HAP-1 (cell line): ENCODE measurements around the gene LCP1.

Experiments used
- DNase-seq, 2 experiments: peaks; one replicate each; pipeline ENCODE4 v3.0.0-alpha.2; 2016 to 2020; ENCODE audit warnings: low spot score in 2 of 2
- H3K27me3 ChIP-seq: fragments of 250-450 bp; sonication (Bioruptor Pico); 2 replicates; pipeline ENCODE4 v1.5.1; 2020; ENCODE audit warnings: low read depth, mild to moderate bottlenecking, moderate library complexity
- H3K36me3 ChIP-seq: fragments of 250-450 bp; sonication (Bioruptor Pico); replicated peaks from 2 replicates; pipeline ENCODE4 v1.5.1; 2020; ENCODE audit warnings: mild to moderate bottlenecking
- H3K4me1 ChIP-seq: fragments of 250-450 bp; sonication (Bioruptor Pico); 2 replicates; pipeline ENCODE4 v1.5.1; 2020; ENCODE audit warnings: mild to moderate bottlenecking
- H3K4me3 ChIP-seq: fragments of 250-450 bp; sonication (Bioruptor Pico); 2 replicates; pipeline ENCODE4 v1.5.1; 2020; ENCODE audit warnings: mild to moderate bottlenecking, moderate library complexity
- H3K9me3 ChIP-seq: fragments of 250-450 bp; sonication (Bioruptor Pico); 2 replicates; pipeline ENCODE4 v1.5.1; 2020; ENCODE audit warnings: mild to moderate bottlenecking, moderate library complexity
- in situ Hi-C: fragments of 300-500 bp; cut with MboI; formaldehyde crosslinking; loops from 3 replicates; pipeline ENCODE4 v1.14.3; 2020; ENCODE audit warnings: low sequenced_read_pairs, inconsistent platforms, mixed read lengths

LCP1 gene

DNA sequence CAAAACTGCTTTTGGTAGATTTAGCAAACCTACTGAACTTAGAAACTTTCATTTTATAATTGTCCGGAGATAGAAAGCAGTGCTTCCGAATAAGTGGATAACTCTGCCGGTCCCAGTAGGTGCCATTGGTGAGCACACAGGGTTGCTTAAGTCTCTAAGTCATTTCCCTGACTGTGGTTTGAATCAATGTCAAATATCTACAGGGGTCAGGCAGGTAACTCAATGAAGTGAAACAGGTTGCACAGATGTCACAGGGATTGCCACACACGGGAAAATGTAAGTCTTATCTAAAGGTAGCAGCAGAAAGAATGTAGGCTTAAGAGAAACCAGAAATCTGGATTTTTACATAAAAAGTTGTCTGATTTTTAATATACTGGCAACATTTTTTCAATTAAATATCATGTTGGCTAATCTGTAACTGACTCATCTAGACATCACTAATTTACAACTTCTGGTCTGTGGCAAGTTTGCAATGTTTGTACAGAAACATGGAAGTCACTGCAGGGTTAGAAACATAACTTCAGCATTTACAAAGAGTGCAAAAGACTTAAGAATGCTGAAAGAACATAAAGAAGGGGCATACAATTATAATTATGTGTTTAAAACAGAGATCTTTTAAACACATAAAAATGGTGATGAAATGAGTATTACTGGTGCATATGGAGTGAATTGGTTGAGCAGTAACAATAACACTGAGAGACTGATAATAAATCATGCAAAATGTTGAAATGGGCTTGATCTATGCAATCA lies 15.5 kb upstream of the LCP1 start:
- no peaks in the 10 kb centered on the region for H3K9me3 ChIP-seq
- no peaks in the 10 kb centered on the region for H3K27me3 ChIP-seq
- no peak for DNase-seq
- H3K4me1 ChIP-seq, result no peaks in the 10 kb centered on the region
- no peak overlapping the region for H3K4me3 ChIP-seq
- no peaks in the 10 kb centered on the region for H3K36me3 ChIP-seq
- in situ Hi-C loops, result no loop called here

DNA sequence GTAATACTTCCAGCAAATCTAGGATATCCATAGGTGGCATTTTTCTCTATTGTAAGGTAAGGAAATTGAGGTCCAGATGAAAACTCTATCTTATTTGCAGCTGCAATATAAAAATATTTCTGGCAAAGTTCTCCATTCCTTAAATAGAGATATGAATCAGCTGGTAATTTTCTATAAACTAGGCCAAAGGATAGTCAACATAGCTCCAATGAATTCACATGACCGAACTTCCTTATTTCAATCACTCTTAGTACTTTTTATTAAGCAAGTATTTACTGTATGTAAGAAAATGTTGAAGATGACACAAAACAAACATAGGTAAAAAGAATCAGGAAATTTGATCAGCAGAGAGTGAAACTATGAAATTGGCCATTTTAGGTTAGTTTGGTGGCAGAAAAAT lies 13.0 kb upstream of the LCP1 start:
- Histone ChIP-seq H3K4me3 (no peak overlapping the region), H3K9me3 (no peaks in the 10 kb centered on the region), H3K36me3 (no peaks in the 10 kb centered on the region), H3K4me1 (no peaks in the 10 kb centered on the region), H3K27me3 (no peaks in the 10 kb centered on the region)
- no peak for DNase-seq
- in situ Hi-C loops, result no loop called here

DNA sequence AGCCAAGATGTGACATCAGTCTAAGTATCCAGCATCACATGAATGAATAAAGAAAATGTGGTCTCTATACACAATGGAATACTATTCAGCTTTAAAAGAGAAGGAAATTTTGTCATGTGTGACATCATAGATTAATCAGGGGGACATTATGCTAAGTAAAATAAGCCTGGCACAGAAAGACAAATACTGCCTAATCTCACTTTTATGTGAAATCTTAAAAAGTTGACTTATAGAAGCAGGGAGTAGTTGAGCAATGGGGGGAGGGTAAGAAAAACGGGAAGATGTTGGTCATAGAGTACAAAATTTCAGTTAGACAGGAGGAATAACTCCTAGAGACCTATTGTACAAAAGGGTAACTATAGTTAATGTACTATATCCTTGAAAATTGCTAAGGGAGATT lies 10.4 kb upstream of the LCP1 start:
- in situ Hi-C loops, result no loop called here

DNA sequence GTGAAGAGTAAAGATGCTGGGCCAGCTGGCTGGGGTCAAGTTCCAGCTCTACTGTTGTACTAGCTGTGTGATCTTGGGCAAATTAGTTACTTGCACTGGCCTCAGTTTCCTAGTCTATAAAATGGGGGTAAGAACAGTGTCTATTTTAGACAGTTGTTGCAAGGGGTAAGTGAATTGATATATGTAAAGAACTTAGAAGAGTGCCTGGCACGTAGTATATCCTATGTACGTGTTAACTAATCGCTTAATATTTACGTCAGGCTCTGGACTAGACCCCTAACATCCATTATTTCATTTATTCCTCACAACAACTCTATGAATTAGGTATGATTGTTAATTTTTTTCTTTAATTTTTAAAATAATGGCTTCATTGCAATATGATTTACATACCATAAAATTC lies 3.7 kb upstream of the LCP1 start:
- in situ Hi-C loops, result no loop called here

More for the DNA sequence above, 10.4 kb upstream of the LCP1 start:
- DNase-seq, result no peak
- Histone ChIP-seq H3K36me3 (no peaks in the 10 kb centered on the region), H3K9me3 (no peaks in the 10 kb centered on the region), H3K4me1 (no peaks in the 10 kb centered on the region), H3K4me3 (no peak overlapping the region), H3K27me3 (no peaks in the 10 kb centered on the region)

DNA sequence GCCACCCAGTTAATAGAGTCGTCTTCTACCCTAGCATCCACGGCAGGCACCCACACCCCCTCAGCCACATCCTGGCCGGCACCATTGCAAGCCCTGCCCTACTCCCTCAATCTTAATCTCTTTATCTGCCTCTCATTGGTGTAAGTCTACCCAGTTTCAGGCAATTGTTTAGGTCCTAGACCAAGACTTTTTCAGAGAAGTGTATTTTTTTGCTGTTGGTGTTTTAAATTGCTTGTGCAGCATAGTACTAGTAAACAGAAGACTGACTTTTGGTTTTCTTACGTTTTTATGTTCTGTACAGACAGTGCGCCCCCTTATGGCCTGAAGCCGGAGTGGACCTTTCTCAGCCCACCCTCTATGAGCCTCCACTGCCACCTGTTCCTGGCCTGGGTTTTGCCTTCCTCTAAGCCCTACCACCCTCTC lies 2.3 kb upstream of the LCP1 start:
- Histone ChIP-seq H3K4me1 (no peaks in the 10 kb centered on the region), H3K27me3 (peaks cover 3% of the 10 kb centered on the region; the same call in 1 of the 2 replicates), H3K9me3 (no peaks in the 10 kb centered on the region), H3K36me3 (no peaks in the 10 kb centered on the region), H3K4me3 (no peak overlapping the region)
- in situ Hi-C loops, result no loop called here
- DNase-seq, result peak; percentile 36 to 76

More for the DNA sequence above, 3.7 kb upstream of the LCP1 start:
- DNase-seq, result no peak
- Histone ChIP-seq H3K4me1 (no peaks in the 10 kb centered on the region), H3K36me3 (no peaks in the 10 kb centered on the region), H3K4me3 (no peak overlapping the region), H3K9me3 (no peaks in the 10 kb centered on the region), H3K27me3 (peaks cover 3% of the 10 kb centered on the region; the same call in 1 of the 2 replicates)

DNA sequence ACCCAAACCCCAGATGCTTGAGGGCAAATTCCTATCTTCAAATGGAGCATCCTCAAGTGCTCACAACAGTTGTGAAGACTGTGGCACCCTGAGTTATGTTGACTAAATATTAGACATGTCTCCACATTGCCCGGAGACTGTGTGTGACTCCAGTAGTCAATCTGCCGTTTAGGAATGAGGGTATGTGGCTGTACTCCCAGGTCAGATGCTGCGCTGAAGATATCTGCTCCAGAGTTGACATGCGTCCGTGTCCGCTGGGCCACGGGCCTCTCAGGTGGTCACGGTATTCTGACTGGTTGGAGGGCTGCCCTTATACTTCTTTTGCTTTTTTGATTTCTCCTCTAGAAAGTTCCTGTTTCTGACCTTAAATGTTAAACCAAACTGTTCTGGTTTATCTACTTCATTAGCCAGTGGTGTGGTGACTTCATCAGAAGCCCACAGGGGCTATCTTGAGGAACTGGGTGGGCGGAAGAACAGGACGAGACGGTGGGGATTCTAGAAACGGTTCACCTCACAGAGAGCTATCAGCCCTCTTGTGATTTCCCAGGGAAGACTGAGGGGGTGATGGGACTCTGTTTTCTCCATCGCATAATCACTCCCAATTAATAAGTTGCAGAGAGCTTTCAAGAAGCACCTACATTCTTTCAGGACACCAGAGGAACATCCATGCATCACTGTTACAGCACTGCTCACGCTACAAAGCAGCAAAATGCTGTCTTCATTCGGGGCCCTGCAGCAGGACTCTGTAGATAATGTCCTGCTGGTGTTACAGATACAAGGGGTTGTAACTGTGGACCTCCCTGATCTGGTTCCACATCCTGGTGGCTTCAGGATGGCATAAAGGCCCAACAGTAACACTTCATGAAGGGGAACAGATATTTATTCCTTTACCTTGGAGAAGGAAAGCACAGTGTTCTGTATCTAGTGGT lies 1.3 kb upstream of the LCP1 start:
- peaks cover 3% of the 10 kb centered on the region; the same call in 1 of the 2 replicates for H3K27me3 ChIP-seq
- no peaks in the 10 kb centered on the region for H3K9me3 ChIP-seq
- no peaks in the 10 kb centered on the region for H3K4me1 ChIP-seq
- in situ Hi-C loops, result no loop called here
- DNase-seq, result no peak
- no peak overlapping the region for H3K4me3 ChIP-seq
- no peaks in the 10 kb centered on the region for H3K36me3 ChIP-seq

DNA sequence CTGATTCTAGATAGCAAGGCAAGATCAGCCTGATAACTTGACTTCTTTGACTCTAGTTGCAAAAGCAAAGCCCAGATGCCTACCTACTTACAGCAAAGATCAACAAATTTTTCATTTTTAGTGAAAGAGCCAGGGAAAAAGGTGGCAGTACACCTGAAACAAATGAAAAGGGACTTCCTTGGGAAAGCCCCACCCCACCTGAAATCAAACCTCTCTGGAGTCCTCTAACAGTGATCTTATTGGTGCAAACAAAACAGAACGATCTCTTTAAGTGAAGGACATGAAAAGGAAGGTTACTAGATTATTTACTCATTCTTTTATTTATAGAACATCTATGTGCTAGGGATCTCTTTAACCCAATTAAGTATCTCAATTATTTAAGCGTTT lies 507 bp upstream of the LCP1 start:
- Histone ChIP-seq H3K9me3 (no peaks in the 10 kb centered on the region), H3K4me1 (no peaks in the 10 kb centered on the region), H3K36me3 (no peaks in the 10 kb centered on the region), H3K27me3 (peaks cover 3% of the 10 kb centered on the region; the same call in 1 of the 2 replicates), H3K4me3 (no peak overlapping the region)
- DNase-seq, result no peak
- in situ Hi-C loops, result no loop called here

DNA sequence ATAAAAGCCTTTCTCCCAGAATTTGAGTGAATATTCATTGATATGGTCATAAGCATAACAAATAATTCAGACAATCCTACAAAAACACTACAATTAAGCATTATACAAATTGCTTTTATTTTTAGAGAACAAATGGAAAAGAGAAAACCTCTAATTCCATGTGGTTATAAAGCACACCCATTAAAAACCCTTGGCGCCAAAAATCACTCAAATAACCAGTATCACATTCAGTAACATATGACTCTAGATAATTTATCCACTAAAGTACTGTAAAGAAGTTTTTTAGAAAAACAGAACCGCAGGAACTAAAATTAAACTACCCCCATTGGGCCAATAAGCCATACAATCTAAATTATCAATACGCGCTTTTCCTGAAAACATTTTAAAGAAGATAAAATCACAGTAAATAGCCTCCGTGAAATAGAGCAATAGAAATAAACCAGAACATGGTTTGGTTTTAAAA lies 569 bp downstream of the LCP1 start:
- H3K4me3 ChIP-seq, result no peak overlapping the region
- H3K27me3 ChIP-seq, result no peaks in the 10 kb centered on the region
- no peak for DNase-seq
- H3K9me3 ChIP-seq, result no peaks in the 10 kb centered on the region
- no peaks in the 10 kb centered on the region for H3K4me1 ChIP-seq
- in situ Hi-C loops, result no loop called here
- H3K36me3 ChIP-seq, result no peaks in the 10 kb centered on the region

DNA sequence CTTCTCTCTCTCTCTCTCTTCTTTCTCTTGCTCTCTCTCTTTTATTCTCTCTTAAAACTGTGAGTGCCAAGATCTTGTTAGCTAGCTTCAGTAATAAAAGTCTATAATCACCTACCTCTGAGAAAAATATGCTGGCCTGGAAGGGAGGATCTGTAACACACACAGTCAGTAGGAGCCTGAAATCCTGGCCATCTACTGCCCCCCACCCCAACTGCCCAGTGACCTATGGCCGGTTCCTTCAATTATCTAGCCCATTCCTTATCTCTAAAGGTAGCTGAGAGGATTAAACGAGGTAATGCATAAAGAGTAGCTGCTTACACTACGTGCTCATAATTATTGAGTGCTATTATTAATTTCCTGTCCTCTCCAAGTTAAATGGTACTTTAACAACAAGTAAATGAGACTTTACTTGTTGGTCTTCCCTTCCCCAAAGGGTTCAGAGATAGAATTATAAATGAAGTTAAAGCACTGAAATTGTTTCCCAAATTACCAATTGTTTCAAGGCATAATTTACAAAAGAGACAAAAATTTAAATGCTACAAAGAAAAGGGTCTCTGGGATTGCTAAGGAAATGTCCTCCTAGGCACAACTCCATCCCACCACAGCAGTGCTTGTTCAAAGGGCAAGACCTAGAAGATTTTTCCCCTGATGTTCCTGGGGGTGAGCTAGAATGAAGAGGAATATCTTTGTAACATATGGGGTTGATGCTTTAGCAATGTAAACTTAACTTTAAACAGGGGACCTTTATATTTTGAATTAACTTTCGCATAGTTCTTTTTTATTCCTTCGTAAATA lies 1.8 kb downstream of the LCP1 start:
- no peak for DNase-seq
- Histone ChIP-seq H3K36me3 (no peaks in the 10 kb centered on the region), H3K4me3 (no peak overlapping the region), H3K4me1 (no peaks in the 10 kb centered on the region), H3K9me3 (no peaks in the 10 kb centered on the region), H3K27me3 (no peaks in the 10 kb centered on the region)
- in situ Hi-C loops, result no loop called here

DNA sequence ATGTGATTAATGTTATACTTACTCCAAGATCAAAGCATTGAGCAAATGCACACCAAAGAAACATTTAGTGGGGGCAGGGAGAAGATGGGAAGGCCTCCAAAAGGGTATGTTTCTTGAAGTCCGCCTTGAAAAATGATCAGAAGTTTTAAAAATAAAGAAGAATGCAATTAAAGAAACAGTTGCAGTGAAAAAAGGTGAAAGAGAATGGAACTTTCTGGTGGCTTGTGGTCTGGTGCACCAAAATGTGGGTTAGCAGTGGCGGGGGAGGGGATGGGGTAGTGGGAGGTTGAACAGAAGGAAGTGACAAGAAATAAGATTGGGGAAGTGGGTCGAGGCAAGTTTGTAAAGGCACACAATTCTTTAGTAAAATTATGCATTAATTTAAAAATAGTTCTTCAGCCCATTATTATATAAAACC lies 2.5 kb downstream of the LCP1 start:
- H3K27me3 ChIP-seq, result no peaks in the 10 kb centered on the region
- no peak for DNase-seq
- no peaks in the 10 kb centered on the region for H3K36me3 ChIP-seq
- H3K9me3 ChIP-seq, result no peaks in the 10 kb centered on the region
- in situ Hi-C loops, result no loop called here
- H3K4me3 ChIP-seq, result no peak overlapping the region
- no peaks in the 10 kb centered on the region for H3K4me1 ChIP-seq

DNA sequence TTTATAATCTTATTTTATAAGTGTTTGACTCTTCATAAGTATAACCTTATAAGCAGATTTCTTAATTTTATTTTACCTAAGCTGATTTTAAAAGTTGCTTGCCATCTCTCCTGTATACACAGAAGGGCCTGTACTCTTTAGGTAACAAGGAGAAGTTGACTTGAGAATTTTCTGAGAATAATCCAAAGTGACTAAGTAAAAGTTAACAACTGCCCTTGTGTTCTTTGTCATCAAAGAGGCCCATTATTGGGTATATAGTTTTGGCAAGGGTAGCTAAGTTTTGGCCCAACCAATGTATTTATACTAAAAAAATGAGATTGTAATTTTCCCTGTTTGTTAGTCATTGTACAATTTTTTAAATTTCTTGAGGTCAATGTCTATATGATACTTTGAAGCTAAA lies 3.2 kb downstream of the LCP1 start:
- Histone ChIP-seq H3K9me3 (no peaks in the 10 kb centered on the region), H3K36me3 (no peaks in the 10 kb centered on the region), H3K4me3 (no peak overlapping the region), H3K27me3 (no peaks in the 10 kb centered on the region), H3K4me1 (no peaks in the 10 kb centered on the region)
- in situ Hi-C loops, result no loop called here
- DNase-seq, result no peak

DNA sequence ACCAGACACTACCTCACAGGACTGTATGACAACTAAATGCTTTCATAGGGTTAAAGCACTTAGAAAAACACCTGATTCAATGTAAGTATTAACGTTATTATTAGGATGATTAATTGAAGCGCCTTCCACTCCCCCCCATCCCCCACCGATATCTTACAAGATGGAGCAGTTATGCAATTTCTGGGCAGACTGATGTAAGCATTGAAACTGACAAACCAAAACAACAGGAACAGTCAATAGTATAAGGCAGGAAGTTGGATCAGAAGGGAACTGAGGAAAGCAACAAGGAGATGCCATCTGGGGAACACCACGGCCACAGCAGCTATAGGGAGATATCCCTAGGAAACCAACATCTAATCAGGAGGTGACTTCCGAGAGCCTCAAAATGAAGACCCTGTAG lies 3.8 kb downstream of the LCP1 start:
- Histone ChIP-seq H3K27me3 (no peaks in the 10 kb centered on the region), H3K4me3 (no peak overlapping the region), H3K9me3 (no peaks in the 10 kb centered on the region), H3K36me3 (no peaks in the 10 kb centered on the region), H3K4me1 (no peaks in the 10 kb centered on the region)
- in situ Hi-C loops, result no loop called here
- DNase-seq, result no peak

DNA sequence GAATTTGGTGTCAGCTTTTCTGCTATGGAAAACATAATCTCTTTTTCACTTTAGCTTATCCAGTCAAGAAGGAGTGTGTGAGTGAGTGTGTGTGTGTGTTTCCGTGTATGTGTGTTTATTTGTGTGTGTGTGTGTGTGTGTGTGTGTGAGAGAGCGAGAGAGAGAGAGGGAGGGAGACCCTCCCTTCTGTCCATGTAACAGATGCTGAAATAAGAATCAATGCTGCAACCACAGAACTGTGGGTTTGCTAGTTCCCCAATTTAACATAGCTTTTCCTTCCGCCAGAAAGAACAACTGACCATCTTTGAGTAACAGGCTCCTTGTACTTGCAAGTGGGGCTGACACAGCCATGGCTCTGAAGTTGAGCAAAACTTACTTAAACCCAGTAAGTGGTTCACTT lies 5.2 kb downstream of the LCP1 start:
- in situ Hi-C loops, result no loop called here
- H3K4me3 ChIP-seq, result no peak overlapping the region

More for the DNA sequence above, 5.2 kb downstream of the LCP1 start:
- DNase-seq, result no peak
- no peaks in the 10 kb centered on the region for H3K9me3 ChIP-seq
- no peaks in the 10 kb centered on the region for H3K4me1 ChIP-seq
- H3K27me3 ChIP-seq, result no peaks in the 10 kb centered on the region
- H3K36me3 ChIP-seq, result no peaks in the 10 kb centered on the region
